Activated T-helper 2 cell treated with anti-CD3 and anti-CD28 coated beads, Interferon-gamma antibody, Interleukin-2, Interleukin-4, amounts not matched to agents 10 μg/mL and 5 μg/mL and 100 μg/mL, durations not matched to agents 14 hours and 24 hours and 36 hours (primary cell): ENCODE results near the gene USP27X. TPM values are rescaled to one million over a fixed set of nuclear protein-coding genes. Genes with fewer than 3 reads are reported as not detected.

Experiments
- DNase-seq: peaks from one replicate; pipeline ENCODE4 v3.0.0; 2021; ENCODE audit warnings: low spot score
- H3K27ac Mint-ChIP-seq: one replicate; pipeline ENCODE4 v1.8.0; 2021; ENCODE audit warnings: mixed read lengths
- H3K27me3 Mint-ChIP-seq: one replicate; pipeline ENCODE4 v1.8.0; 2021; ENCODE audit warnings: low read depth, mixed read lengths
- H3K36me3 Mint-ChIP-seq: one replicate; pipeline ENCODE4 v1.8.0; 2021; ENCODE audit warnings: low read depth, mixed read lengths
- H3K4me1 Mint-ChIP-seq: one replicate; pipeline ENCODE4 v1.8.0; 2021; ENCODE audit warnings: low read depth, mixed read lengths
- H3K4me3 Mint-ChIP-seq: one replicate; pipeline ENCODE4 v1.8.0; 2021; ENCODE audit warnings: low read depth, mild to moderate bottlenecking, moderate library complexity, mixed read lengths
- H3K9me3 Mint-ChIP-seq: one replicate; pipeline ENCODE4 v1.8.0; 2021; ENCODE audit warnings: mixed read lengths
- intact Hi-C: fragments of 100-400 bp; cut with micrococcal nuclease; formaldehyde crosslinking; loops from one replicate; pipeline ENCODE4 v1.15.1; 2023
- total RNA-seq: library from RNA; stranded (reverse); gene quantifications from 2 replicates; pipeline ENCODE4 v1.2.3, GENCODE V29; 2022

USP27X gene
- total RNA-seq, 1 donor from 2014 or later = 1.7 TPM

DNA sequence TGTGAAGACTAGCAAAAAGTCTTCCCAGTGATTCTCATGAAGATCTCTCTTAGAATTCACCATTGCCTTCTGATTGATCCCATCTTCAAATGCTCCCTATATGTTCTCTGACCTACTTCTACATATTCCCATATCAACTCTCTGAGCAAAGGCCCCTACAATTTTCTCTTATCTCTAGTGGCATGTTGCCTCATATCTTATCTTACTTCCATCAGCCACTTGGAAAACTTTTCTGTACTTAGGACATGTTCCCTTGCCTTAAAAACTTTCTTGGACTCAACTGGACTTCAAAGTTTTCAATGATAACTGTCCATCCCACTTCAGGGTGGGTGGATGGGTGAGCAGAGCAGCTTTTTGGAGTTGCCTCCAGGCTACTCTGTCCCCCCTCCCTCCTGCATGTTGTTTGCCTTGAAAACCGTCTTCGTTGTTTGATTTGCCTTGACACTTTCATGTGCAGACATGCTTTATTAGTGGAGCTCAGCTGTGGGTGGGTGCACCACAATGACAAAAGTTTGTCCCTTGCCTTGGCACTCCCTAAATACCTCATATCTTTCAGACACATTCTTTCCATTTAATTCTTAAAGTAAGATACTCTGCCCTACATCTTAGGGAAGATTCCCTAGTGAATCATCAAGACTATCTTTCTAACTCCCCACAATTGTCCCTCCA, 18.3 kb upstream of the USP27X start:
- Mint-ChIP-seq H3K27ac (no peak overlapping the region), H3K9me3 (no peaks in the 10 kb centered on the region), H3K27me3 (peaks cover 7% of the 10 kb centered on the region), H3K4me3 (no peak overlapping the region), H3K36me3 (no peaks in the 10 kb centered on the region), H3K4me1 (no peaks in the 10 kb centered on the region)
- intact Hi-C loops = no loop called here
- no peak for DNase-seq

DNA sequence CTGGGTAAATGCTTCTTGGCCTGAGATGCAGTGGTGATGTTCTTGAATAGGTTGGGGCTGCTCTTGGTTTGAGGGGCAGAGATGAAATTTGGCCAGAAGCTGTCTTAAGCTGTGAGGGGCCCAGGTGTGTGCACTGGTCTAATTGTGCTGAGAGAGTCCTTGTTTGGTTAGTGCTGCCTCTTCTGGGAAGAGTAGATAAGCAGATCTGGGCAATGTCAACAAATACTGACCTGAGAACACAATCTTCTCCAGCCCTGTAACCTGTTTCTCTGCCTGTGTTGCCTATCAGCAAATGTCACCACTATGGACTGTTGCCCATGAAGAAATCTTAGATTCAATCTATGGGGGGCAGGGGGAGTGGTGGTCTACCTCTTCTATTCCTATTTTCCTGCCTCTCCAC, 17.2 kb upstream of the USP27X start:
- H3K36me3 Mint-ChIP-seq = no peaks in the 10 kb centered on the region
- no peaks in the 10 kb centered on the region for H3K4me1 Mint-ChIP-seq
- intact Hi-C loops = no loop called here
- H3K4me3 Mint-ChIP-seq = no peak overlapping the region
- H3K27ac Mint-ChIP-seq = no peak overlapping the region
- peaks cover 7% of the 10 kb centered on the region for H3K27me3 Mint-ChIP-seq
- DNase-seq = no peak
- H3K9me3 Mint-ChIP-seq = no peaks in the 10 kb centered on the region

DNA sequence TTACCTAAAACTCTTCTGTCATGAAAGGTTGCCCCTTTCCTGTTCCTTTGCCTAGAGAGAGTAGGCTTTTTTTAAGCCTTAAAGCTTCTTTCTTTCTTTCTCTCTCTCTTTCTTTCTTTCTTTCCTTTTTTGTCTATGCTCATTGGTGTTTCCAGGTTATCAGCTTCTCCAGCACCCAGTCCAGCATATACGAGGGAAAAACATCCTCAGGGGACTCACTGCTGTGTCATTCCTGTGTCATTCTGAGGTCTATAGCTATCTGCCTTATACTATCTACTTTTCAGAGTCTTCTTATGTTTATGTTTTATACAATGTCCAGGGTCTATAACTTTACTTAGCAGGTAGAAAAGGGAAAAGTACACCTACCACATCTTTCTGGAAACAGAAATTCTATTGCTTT, 10.5 kb upstream of the USP27X start:
- no peak overlapping the region for H3K27ac Mint-ChIP-seq
- H3K4me3 Mint-ChIP-seq = no peak overlapping the region
- intact Hi-C loops = no loop called here
- no peaks in the 10 kb centered on the region for H3K36me3 Mint-ChIP-seq
- DNase-seq = no peak
- H3K4me1 Mint-ChIP-seq = no peaks in the 10 kb centered on the region
- no peaks in the 10 kb centered on the region for H3K9me3 Mint-ChIP-seq
- peaks cover 5% of the 10 kb centered on the region for H3K27me3 Mint-ChIP-seq

DNA sequence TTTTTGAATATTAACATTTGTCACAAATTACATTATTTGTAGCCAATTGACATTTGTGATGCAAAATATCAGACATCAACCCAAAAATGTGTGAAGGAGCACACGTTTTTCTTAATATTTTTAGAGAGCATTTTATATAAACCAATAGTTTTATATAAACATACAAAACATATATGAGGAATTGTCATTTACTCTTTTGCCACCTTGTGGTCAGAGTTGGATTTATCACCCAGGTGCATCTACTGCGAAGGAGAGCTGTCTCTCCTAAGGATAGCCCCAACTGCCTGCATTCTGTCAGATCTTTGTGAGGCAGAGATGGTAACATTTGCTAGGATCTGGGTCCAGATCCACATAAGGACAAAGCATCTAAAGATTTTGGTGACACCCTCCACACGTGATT, 2.5 kb upstream of the USP27X start:
- H3K27me3 Mint-ChIP-seq = peaks cover 3% of the 10 kb centered on the region
- H3K4me1 Mint-ChIP-seq = peaks cover 12% of the 10 kb centered on the region
- H3K4me3 Mint-ChIP-seq = no peak overlapping the region
- no peaks in the 10 kb centered on the region for H3K9me3 Mint-ChIP-seq
- no peak overlapping the region for H3K27ac Mint-ChIP-seq
- H3K36me3 Mint-ChIP-seq = no peaks in the 10 kb centered on the region
- intact Hi-C loops = loop anchor here (2.0 kb wide), 1 partner anchor 116 kb away; no protein-coding TSS in a partner anchor
- DNase-seq = no peak

DNA sequence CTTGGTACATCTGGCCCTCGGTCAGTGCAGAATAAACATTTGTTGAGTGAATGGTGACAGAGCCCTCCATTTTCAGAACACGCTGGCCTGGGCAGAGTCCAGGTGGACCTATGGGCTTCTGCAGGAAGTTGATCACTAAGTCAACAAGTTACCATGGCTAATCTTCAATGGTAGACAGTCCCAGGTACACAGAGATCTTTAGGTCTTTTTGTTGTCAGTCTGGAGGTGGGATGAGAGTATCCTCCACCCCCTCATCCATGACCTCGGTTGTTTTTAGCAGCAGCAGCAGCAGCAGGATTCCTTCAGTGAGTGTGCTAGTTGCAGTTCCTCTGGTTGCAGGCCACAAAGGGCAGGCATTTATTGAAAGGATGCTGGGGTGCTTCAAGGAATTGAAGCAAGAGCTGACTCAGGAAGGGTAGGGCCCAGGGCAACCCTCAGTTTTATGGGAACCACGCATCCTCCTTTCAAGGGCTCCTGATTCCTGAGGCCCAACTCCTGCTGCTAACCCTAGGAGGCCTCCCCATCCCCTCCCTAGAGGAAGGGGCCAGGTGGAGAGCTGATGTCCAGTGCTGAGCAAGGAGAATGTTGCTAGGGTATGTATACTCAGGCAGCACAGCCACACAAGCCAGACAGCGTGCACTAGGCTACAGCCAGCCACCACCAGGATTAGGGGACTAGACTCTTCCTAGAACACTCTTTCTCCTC, 1.7 kb upstream of the USP27X start:
- Mint-ChIP-seq H3K36me3 (no peaks in the 10 kb centered on the region), H3K27ac (no peak overlapping the region), H3K9me3 (no peaks in the 10 kb centered on the region), H3K27me3 (peaks cover 3% of the 10 kb centered on the region), H3K4me3 (no peak overlapping the region), H3K4me1 (peaks cover 12% of the 10 kb centered on the region)
- intact Hi-C loops = loop anchor here (2.0 kb wide), 1 partner anchor 117 kb away; no protein-coding TSS in a partner anchor
- DNase-seq = no peak

DNA sequence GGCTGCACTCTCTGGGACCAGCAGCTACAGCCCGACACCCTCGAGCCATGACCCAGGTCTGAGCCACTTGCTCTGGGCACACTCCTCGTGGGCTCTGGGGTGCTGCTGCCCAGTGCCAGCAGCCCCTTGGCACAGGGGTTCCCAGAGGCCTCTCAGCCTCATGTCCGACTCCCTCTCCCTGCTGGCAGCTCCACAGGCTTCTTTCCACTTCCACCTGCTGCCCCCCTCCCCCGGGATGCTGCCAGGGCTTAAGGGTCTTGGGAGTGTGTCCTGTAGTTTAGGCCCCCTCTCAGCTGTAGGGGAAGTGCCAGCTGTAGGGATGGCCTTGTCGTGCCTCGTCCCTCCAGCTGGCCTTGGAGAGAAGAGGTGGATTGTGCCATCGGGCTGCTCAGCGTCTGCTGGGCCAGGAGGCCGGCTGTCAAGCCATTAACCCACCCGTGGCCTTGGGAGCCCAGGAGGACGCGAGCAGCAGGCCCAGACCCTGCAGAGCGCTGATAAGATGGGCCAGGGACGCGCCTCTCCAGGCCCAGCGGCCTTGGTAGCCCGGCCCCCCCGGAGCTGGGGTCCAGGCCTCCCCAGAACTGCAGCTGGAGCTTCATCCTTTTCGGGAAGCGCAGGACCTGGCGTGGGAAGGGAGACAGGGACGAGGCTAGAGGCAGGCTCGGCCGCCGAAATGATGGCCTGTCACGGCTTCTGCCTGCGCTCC, 1.0 kb upstream of the USP27X start:
- H3K27ac Mint-ChIP-seq = no peak overlapping the region
- no peak for DNase-seq
- H3K4me1 Mint-ChIP-seq = peaks cover 12% of the 10 kb centered on the region
- peak overlapping the region; percentile 68 for H3K4me3 Mint-ChIP-seq
- intact Hi-C loops = no loop called here
- H3K36me3 Mint-ChIP-seq = no peaks in the 10 kb centered on the region
- no peaks in the 10 kb centered on the region for H3K9me3 Mint-ChIP-seq
- H3K27me3 Mint-ChIP-seq = peaks cover 3% of the 10 kb centered on the region

DNA sequence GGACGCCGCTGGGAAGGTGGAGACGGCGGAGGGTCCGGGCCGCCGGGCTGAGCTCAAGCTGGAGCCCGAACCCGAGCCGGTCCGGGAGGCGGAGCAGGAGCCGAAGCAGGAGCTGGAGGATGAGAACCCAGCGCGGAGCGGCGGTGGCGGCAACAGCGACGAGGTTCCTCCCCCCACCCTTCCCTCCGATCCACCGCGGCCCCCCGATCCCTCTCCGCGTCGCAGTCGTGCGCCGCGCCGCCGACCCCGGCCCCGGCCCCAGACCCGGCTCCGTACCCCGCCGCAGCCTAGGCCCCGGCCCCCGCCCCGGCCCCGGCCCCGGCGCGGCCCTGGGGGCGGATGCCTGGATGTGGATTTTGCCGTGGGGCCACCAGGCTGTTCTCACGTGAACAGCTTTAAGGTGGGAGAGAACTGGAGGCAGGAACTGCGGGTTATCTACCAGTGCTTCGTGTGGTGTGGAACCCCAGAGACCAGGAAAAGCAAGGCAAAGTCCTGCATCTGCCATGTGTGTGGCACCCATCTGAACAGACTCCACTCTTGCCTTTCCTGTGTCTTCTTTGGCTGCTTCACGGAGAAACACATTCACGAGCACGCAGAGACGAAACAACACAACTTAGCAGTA, 483 bp downstream of the USP27X start:
- intact Hi-C loops = loop anchor here (1.0 kb wide), 2 partner anchors 43 to 325 kb away; partner anchors contain the start of genes CCNB3 and CLCN5
- peak overlapping the region; percentile 76 for H3K4me3 Mint-ChIP-seq
- H3K9me3 Mint-ChIP-seq = no peaks in the 10 kb centered on the region
- peaks cover 12% of the 10 kb centered on the region for H3K4me1 Mint-ChIP-seq
- DNase-seq = no peak
- H3K27me3 Mint-ChIP-seq = peaks cover 3% of the 10 kb centered on the region
- peak overlapping the region; percentile 46 for H3K27ac Mint-ChIP-seq
- peaks cover 2% of the 10 kb centered on the region for H3K36me3 Mint-ChIP-seq

DNA sequence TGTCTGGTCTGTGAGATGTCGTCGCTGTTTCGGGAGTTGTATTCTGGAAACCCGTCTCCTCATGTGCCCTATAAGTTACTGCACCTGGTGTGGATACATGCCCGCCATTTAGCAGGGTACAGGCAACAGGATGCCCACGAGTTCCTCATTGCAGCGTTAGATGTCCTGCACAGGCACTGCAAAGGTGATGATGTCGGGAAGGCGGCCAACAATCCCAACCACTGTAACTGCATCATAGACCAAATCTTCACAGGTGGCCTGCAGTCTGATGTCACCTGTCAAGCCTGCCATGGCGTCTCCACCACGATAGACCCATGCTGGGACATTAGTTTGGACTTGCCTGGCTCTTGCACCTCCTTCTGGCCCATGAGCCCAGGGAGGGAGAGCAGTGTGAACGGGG, 1.4 kb downstream of the USP27X start:
- no peak overlapping the region for H3K27ac Mint-ChIP-seq
- peak overlapping the region; percentile 13 for H3K4me3 Mint-ChIP-seq
- peaks cover 2% of the 10 kb centered on the region for H3K36me3 Mint-ChIP-seq
- no peaks in the 10 kb centered on the region for H3K27me3 Mint-ChIP-seq
- intact Hi-C loops = no loop called here
- H3K9me3 Mint-ChIP-seq = no peaks in the 10 kb centered on the region
- peaks cover 12% of the 10 kb centered on the region for H3K4me1 Mint-ChIP-seq
- no peak for DNase-seq

DNA sequence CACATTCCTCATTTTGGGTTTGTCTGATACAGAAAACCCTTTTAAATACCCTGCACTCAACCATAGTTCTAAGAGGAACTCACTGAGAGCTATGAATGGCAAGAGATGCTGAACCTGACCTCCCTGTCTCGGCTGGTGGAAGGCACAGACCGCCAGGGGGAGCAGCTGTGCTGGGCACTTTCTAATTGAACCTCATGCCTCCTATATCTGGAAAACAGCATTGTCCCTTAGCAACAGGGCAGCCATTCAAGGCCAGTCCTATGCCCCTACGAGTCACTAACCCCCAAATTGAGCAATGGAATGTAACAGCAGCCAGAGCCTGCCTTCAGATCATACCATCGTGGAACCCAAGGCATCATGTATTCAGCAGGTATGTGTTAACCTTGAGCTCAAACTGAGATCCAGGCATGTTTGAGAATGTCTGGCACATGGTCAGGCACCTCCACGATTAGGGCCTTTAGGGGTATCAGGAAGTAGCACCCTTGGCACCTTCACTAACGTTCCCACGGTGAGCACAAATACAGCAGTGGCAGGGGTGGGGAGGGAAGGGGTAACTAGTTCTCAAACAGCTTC, 5.1 kb downstream of the USP27X start:
- Mint-ChIP-seq H3K4me3 (no peak overlapping the region), H3K27ac (no peak overlapping the region), H3K36me3 (peaks cover 2% of the 10 kb centered on the region), H3K27me3 (no peaks in the 10 kb centered on the region), H3K4me1 (peaks cover 5% of the 10 kb centered on the region), H3K9me3 (no peaks in the 10 kb centered on the region)
- peak; percentile 34 for DNase-seq
- intact Hi-C loops = no loop called here

DNA sequence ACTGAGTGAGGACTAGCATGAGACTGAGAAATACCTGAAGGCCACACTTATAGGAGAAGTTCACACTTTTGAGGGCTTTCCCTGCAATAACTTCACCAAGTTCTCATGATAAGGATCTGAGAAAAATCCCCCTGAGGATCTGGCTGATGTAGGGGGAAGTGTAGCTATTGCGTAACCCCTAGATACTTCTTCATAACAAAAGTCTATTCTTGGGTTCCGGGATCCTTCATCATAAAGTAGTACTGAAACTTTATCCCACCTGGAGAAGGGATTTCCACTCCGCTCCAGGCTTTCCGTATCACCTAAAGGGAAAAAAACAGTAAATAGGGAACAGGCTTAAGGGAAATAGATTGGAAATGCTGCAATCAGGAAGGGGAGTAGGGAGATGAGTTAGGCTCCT, 13.3 kb downstream of the USP27X start:
- no peak overlapping the region for H3K4me3 Mint-ChIP-seq
- H3K36me3 Mint-ChIP-seq = no peaks in the 10 kb centered on the region
- H3K9me3 Mint-ChIP-seq = peaks cover 11% of the 10 kb centered on the region
- no peak overlapping the region for H3K27ac Mint-ChIP-seq
- intact Hi-C loops = no loop called here
- no peaks in the 10 kb centered on the region for H3K27me3 Mint-ChIP-seq
- no peak for DNase-seq
- H3K4me1 Mint-ChIP-seq = no peaks in the 10 kb centered on the region

DNA sequence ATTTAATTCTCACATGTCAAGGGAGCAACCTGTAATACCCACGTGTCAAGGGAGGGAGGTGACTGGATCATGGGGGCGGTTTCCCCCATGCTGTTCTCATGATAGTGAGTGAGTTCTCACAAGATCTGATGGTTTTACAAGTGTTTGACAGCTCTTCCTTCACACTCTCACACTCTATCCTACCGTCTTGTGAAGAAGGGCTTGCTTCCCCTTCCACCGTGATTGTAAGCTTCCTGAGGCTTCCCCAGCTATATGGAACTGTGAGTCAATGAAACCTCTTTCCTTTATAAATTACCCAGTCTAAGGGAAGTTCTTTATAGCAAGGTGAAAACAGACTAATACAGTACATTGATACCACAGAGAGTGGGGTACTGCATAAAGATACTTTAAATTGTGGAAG, 17.7 kb downstream of the USP27X start:
- Mint-ChIP-seq H3K4me3 (no peak overlapping the region), H3K36me3 (no peaks in the 10 kb centered on the region), H3K27me3 (peaks cover 4% of the 10 kb centered on the region), H3K9me3 (peaks cover 12% of the 10 kb centered on the region), H3K27ac (no peak overlapping the region), H3K4me1 (no peaks in the 10 kb centered on the region)
- no peak for DNase-seq
- intact Hi-C loops = no loop called here

DNA sequence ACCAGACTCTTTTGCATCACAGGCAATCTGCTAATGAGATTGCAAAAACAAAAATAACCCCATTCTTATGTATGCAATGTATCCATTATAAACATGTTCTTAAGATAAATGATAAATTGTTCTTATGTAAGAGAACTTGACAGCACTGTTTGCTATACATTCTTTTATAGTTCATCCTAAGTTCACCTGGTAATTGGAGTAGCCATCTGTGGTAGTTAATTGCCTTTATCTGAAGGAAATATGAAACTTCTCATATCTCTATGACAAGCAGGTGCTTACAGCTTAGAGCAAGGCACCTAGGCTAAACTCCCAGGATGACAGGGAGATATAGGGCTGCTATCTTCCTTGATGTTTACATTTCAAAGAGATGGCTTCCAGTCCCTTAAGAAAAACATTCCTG, 21.8 kb downstream of the USP27X start:
- Mint-ChIP-seq H3K4me1 (no peaks in the 10 kb centered on the region), H3K9me3 (peaks cover 12% of the 10 kb centered on the region), H3K27ac (no peak overlapping the region), H3K27me3 (peaks cover 10% of the 10 kb centered on the region), H3K4me3 (no peak overlapping the region), H3K36me3 (no peaks in the 10 kb centered on the region)
- intact Hi-C loops = no loop called here
- DNase-seq = no peak
